Effector CD8-positive, alpha-beta T cell (primary cell): Measurements from ENCODE around the gene PGAM4.
"Not testable (repeated sequence)": the region's sequence is repeated elsewhere in the genome, so short reads cannot be mapped to it uniquely, and the experiment has no call there.

Experiments
- DNase-seq: peaks from one replicate; lab custom pipeline; 2025; lab: John Stamatoyannopoulos, UW

PGAM4 gene

DNA sequence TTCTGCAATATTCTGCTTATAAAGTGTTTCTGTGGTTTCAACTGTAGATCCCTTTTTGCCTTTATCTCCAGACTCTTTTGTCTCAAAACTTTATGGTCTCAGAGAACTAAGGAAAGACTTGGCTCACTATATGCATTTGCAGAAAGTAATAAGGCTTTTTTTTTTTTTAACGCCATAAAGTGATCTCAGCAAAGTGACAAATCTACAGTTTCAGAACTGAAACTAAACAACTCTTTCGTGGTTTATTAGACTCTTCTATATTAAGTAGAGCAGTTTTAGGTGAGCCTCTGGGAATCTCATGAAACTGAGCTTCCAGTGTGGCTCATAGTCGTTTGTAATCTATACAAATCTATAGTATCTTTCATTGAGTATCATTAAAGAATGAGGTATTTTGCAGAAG lies 43.7 kb downstream of the PGAM4 start:
- no peak for DNase-seq

DNA sequence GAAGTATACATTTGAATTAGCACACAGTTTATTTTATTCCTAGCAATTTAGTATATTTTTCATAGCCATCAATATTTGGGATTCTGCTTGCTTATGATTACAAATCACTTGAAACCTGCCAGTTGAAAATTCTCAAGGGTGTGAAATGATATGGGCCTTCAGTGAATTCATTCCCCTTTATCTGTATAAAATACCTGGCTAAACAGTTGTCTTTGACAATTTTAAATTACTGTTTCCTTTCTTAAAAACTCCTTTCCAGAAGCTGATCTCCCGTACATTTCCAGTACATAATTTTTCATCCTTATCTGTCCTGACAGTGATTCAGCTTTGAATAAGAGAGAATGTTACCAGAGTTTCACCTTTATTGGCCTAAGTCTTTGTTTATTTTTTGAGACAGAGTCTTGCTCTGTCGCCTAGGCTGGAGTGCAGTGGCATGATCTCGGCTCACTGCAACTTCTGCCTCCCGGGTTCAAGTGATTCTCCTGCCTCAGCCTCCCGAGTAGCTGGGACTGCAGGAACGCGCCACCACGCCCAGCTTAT lies 45.0 kb downstream of the PGAM4 start:
- DNase-seq = no peak

DNA sequence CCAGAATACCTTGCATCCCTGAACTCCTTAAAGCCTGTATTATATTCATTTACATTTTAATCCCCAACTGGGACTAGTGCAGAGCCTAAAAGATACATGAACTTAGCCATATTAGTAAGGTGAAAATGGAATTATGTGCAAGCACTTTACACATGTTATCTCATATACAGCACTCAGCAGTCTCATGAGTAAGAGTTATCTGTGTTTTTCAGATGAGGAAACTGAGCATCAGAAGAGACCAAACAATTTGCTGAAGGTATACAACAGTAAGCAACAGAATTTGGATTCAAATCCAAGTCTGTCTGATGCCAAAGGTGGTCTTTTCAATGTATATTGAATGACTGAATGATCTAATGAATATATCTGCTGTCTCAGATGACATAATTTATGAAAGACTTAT lies 46.7 kb downstream of the PGAM4 start:
- DNase-seq = no peak

DNA sequence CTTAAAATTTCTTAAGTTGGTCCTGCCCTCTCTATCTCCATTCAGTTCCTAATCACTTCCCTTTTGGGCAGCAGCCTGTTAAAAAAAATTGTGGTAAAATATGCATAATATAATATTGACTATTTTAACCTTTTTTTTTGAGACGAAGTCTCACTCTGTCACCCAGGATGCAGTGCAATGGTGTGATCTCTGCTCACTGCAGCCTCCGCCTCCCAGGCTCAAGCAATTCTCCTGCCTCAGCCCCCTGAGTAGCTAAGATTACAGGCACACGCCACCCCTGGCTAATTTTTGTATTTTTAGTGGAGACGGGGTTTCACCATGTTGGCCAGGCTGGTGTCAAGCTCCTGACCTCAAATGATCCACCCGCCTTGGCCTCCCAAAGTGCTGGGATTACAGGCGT lies 50.1 kb downstream of the PGAM4 start:
- DNase-seq = not testable (repeated sequence)

DNA sequence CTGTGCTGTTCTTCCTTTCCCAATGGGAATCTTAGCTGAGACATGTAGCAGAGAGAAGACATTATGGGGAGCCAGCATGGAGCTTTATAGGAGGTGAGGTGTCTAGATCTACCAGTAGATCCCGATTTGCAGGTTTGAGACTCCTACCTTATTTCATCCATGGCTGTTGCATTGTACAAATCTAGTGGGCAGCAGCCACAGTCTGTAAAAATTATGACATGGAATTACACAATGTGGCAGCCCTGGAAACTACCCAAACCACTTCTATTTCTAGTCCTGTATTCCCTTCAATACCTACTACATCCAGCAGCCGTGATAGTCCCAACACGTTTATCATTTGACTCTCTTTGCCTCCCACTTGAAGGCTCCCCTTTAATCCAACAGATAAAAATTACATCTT lies 50.9 kb downstream of the PGAM4 start:
- no peak for DNase-seq
